NCI-H2081 (cell line): ENCODE data around the gene FGF6.

ENCODE experiments used
- DNase-seq, 2 experiments: peaks; one replicate each; lab custom pipeline; 2025; lab: John Stamatoyannopoulos, UW

Gene FGF6

GRCh38 chr12:4447151-4447550, 1.5 kb upstream of the FGF6 start:
- DNase-seq, result no peak

GRCh38 chr12:4446335-4446734, 720 bp upstream of the FGF6 start:
- no peak for DNase-seq

DNA sequence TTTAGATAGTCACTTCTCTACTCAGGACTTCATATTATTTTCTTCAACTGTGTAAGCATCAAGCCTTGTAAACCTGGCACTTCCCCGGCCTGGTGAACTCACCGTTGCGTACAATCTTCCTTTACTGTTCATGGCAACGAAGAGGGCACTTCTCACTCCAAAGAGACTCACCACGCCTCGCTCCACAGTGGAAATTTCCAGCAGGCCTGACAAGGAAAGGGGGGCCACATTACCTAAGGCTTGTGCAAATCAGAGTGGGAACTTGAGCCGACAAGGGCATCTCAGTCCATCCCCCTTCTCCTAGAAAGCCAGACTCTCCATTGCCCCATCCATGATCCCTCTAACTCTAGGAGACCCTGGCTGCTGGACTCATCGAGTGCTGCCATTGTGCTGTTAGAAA, 1.6 kb downstream of the FGF6 start:
- DNase-seq, result no peak

DNA sequence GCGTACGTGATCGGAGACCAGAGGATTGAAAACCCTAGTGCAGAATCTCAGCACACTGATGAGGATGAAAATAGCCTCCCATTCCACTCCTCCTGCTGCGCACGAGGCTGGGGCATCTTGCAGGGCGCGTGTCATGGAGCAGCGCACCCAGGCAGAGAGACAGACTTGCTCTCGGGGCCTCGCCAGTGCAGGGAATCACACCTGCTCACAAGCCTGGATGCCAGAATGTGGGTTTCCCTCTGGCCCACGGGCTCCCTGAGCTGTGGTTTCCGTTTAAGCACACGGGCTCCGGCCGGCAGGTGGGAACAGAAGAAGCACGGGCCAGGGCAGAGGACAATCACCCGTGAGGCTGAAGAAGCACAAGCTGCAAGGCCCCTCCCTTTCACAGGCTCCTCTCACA, 2.0 kb downstream of the FGF6 start:
- no peak for DNase-seq

- peak; percentile 61 to 86 for DNase-seq
These were observed 4.0 kb downstream of the FGF6 start for GRCh38 chr12:4441355-4442335.

DNA sequence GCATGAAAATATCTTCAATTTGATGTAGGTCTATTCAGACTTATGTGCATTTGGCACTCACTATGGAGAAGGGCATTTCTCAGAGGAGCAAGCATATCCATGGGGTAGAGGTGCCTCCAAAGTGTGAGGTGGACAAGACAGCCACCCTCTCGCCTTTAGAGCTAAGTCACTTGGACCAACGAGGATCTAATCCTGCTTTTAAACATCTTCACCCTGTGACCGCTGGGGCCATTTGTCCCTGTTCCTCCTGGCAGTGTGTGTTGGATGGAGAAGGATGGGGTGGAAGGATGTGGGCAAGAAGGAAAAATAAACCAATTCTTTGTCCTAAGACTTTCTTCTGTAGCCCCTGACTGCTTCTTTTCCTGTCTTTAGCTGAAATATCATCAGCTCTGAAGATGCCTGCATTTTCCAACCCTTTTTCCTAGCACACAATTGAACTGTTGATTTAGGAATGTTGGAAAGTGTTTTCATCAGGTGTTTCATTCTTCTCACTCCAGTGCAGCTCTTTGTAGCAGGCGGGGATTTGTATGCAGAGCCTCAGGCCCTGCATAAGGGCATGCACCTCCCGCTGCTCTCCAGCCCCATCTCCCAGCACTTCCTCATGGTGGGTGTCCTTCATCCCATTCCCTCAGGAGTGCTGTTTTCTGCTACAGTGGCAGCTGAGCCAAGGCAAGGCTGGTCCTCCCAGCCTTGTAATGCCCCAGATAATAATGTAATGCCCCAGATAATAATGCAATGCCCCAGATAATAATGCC, 5.3 kb downstream of the FGF6 start:
- DNase-seq, result no peak

DNA sequence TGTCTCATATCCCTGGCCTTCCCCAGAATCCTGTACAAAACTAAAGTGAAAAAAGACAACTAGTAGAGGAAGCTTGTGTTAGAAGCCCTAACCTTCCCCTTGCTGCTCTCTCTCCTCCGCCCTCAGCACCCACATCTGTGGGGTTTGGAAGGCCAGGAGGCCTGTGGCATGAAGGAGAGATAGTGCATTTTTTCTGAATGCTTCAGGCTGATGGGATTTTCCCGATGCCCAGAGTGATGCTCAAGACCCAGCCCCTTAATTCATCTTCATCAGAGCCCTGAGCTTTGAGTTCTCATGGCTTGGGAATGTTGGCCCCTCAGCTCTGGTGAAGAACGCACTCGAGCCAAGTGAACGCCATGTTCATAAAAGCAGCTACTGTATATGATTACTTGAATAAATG, 5.9 kb downstream of the FGF6 start:
- no peak for DNase-seq

GRCh38 chr12:4438834-4439596, 6.6 kb downstream of the FGF6 start:
- DNase-seq, result no peak

DNA sequence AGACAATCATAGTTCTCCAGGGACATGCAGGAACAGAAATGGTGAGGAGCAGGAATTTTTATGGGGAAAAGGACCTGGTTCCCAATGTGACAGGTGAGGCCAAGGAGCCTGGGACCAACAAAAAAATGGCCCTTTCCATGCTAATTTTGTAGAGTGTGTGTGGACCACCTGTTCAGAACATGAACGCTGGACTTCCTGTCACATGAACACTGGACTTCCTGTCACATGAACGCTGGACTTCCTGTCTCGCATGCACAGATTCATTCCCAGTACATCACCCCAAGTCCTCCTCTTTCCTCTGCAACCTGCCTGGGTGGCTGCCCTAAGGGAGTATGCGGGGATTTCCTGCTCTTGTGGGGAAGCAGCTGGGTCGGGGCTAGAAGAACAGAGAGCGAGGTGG, 10.1 kb downstream of the FGF6 start:
- no peak for DNase-seq

GRCh38 chr12:4434706-4435425, 10.7 kb downstream of the FGF6 start:
- no peak for DNase-seq

- no peak for DNase-seq
These were observed 11.3 kb downstream of the FGF6 start for GRCh38 chr12:4434301-4434700.

- DNase-seq, result no peak
These were observed 11.9 kb downstream of the FGF6 start for GRCh38 chr12:4433745-4434058.

- DNase-seq, result no peak
These were observed 12.5 kb downstream of the FGF6 start for GRCh38 chr12:4432878-4433744.

DNA sequence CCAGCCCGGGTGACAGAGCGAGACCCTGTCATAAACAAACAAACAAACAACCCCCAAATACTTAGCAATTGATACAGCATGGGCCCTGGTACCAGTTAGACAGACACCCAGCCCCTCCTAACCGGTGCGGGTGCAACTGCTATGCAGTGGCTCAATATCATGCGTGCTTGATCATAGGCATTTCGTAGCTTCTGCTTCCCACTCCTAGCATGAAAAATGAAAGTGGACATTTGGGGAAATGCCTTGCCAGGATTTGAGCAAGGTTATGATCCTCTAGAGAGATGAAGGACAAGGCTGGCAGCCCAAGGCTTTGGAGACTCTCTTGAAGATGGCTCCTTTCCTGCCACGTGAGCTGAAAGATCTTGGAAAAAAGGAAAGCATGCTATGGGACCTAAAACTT, 13.7 kb downstream of the FGF6 start:
- no peak for DNase-seq

DNA sequence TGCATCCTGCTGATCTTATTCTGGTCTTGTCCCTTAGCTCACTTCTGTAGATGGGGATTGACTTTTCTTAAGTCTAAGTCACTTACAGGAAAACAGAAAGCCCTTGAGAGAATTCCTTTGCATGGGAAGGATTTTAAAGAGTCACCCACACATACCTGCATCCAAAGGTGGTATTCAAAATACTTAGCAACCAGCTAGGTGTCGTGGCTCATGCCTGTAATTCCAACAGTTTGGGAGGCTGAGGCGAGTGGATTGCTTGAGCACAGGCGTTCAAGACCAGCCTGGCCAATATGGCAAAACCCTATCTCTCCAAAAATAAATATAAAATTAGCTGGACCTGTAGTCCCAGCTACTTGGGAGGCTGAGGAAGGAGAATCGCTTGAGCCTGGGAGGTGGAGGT, 14.2 kb downstream of the FGF6 start:
- DNase-seq, result no peak

DNA sequence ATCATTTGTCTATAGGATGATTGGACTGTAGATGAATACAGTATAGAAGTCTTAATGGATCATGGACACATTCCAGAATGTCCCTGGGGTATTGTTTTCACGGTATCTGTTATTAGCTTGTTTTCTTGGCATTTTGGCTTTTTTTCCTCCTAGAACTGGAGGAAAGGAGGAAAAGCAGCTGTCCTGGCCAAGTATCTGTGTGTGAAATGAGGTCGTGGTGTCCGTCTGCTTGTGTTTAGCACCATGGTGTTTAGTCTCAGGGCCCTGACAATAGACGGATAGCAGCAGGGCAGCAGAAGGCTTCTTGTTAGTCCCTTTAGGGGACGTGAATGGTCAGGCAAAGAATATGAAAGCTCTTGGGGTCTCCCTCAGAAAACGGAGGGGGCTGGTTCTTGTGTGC, 21.2 kb downstream of the FGF6 start:
- DNase-seq, result no peak

DNA sequence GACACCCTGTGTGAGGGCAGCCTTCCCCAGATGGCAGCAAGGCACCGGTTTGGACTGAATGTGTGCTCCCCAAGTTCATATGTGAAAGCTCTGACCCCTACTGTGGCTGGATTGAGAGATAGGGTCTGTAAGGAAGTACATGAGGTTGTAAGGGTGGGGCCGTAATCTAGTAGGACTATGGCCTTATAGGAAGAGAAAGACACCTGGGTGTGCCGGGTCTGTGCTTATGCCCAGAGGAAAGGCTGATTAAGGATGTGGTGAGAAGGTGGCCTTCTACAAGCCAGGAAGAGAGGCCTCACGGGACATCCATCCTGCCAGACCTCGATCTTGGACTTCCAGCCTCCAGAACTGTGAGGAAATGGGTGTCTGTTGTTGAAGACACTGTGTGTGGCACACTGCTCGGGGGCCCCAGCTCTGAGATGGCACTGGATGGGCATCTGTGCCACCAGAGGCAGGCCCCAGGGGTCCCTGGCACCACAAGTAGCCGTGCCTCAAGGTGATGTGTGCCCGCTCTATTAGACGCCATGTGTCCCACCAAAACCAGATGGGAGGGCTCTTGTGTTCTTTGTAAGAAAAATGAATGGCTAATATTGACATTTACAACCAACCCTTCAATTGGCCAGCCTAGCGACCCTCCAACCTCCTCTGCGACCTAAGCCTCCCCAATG, 22.0 kb downstream of the FGF6 start:
- DNase-seq, result no peak

- DNase-seq, result no peak
These were observed 22.6 kb downstream of the FGF6 start for GRCh38 chr12:4422985-4423384.

- DNase-seq, result peak; percentile 43 to 44
These were observed 24.0 kb downstream of the FGF6 start for GRCh38 chr12:4421590-4422031.

DNA sequence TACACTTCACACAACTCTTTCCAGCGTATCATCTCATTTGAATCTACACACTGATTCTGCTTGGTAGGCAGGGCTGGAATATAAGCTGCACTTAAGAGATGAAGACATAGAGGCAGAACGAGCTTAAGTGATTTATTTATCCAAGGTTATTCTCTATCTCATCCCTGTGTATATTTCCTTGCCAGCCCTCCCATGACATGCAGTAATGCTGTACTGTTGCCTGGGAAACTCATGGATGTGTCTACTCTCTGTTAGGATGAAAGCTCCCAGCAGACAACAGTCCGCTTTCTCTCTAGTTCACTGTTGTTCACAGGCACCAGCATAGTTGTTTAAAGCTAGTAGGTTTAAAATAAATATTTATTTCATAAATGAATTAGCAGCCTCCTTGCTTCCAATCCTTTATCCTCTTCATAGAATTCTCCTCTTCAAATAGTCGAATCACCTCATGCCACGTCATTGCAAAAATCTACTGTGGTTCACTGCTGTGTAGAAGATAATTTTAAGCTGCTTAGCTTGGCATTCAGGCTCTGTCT, 25.4 kb downstream of the FGF6 start:
- no peak for DNase-seq
